GM12873 (cell line): Measurements from ENCODE around the gene HOXD8.

ENCODE experiments used
- TF ChIP-seq, protein P1 (sequence below): IDR thresholded peaks from 2 replicates; pipeline ENCODE4 v1.5.1; 2012; ENCODE audit warnings: low read depth, mild to moderate bottlenecking, moderate library complexity, low read length, control low read depth; ENCODE audit not compliant: insufficient read depth; ENCODE audit errors: missing control alignments

Gene HOXD8

DNA sequence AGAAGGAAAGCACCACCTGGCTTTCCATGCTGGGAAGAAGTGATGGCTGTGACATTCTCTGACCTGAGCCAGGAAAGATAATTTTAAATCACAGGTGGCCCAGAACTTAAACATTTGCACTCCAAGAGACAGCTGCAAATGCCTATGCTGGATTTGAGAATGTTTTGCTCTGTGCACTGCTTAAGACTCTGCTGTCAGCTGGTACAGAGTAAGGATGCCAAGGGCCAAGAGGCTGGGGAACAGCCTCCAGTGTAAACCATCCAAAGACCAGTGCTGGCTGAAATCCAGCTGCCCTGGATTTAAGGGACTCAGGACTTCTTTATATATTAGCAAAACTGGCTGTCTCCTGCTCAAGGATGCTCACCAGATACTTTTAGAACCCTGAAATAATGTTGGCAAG is 3.9 kb downstream of the HOXD8 start:
- TF ChIP-seq, protein P1, sequence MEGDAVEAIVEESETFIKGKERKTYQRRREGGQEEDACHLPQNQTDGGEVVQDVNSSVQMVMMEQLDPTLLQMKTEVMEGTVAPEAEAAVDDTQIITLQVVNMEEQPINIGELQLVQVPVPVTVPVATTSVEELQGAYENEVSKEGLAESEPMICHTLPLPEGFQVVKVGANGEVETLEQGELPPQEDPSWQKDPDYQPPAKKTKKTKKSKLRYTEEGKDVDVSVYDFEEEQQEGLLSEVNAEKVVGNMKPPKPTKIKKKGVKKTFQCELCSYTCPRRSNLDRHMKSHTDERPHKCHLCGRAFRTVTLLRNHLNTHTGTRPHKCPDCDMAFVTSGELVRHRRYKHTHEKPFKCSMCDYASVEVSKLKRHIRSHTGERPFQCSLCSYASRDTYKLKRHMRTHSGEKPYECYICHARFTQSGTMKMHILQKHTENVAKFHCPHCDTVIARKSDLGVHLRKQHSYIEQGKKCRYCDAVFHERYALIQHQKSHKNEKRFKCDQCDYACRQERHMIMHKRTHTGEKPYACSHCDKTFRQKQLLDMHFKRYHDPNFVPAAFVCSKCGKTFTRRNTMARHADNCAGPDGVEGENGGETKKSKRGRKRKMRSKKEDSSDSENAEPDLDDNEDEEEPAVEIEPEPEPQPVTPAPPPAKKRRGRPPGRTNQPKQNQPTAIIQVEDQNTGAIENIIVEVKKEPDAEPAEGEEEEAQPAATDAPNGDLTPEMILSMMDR = no peak

DNA sequence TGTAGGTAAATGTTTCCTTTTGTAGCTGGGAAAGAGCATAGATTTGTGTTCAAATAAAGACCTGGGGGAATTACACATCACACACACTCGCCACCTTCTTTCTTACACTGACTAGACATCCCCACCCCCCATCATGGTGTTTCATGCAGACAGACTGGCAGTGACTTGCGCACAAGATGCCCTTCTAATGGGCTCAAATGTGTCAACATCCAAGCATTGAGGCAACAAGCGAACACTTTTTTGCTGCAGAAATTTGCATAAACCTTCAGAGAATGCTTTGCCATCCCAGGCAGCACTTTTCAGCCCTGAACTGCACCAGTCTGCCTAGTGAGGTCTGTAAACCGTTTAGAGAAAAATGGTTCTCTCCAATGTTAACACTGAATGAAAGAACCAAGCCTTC is 4.5 kb downstream of the HOXD8 start:
- TF ChIP-seq, protein P1 = no peak

DNA sequence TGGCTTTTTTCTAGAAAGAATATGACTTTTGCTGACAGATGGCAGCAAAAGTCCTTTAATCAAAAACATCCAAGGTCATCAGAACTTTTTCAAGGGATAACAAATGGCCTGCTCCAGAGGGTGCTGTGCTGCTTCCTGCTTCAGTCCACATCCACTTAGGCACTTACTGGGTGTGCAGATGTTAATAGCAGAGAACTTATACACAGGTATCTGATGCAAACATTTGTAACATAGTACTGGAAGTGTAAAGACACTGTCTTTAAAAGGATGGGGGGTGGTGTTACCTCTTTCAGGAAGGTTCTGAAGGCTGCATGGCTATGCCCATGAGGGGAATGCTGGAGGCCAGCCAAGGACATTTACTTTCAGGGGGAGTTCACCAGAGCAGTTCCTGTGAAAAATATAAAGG is 5.5 kb downstream of the HOXD8 start:
- TF ChIP-seq, protein P1 = no peak

DNA sequence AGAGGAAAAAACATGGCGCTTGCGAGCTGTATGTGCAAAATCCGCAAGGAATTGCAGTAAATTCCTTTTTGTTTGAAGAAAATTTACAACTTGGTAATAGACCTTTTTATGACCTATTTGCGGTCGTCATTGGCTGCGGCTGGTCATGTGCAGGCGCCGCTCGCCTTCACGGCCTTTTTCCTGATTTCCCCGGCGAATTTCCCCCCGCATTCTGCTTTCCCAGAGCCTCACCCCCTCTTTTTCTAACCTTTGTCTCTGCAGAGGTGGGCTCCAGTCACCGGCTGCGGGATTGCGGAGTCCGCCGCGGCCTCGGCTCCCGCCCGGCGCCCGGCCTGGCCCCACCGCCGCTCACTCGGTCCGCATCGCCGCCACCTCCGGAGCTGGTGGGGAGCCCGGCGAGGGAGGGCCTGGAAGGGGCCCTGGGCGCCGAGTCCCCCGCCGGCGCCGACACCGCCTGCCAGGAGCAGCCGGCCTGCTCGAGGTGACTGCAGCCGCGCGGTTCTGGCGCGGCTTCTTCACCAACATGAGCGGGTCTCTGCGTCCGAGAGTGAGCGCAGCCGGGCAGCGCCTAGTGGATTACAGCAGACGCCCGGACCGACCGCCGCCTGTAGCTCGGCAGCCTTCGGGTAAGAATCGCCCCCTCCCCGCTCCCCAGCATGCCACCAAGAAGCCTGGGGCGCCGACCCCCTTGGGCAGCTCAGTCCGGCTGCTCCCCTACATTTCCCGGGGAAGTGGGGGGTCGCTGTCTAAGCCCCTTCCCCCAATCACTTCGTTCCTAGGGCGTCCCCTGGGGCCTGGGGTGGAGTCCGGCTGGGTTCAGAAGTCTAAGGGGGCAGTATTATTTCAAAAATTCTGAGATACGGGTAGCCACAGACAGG is 7.1 kb downstream of the HOXD8 start:
- TF ChIP-seq, protein P1 = no peak

DNA sequence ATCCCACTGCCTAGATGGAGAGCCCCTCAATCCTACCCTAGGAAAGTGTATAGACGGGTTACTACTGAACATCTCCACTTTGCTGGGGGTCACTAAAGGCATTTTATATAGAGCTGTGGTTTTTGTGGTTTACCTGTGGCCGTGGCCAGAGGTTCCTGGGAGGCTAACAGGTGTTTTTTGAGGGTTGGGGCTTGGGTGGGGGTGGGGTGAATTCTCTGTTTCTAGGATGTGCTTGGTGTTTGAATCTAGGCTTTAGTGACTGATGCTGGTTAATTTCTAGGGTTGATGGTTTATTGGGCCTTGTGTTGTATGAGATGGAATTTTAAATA is 7.7 kb downstream of the HOXD8 start:
- TF ChIP-seq, protein P1 = no peak

DNA sequence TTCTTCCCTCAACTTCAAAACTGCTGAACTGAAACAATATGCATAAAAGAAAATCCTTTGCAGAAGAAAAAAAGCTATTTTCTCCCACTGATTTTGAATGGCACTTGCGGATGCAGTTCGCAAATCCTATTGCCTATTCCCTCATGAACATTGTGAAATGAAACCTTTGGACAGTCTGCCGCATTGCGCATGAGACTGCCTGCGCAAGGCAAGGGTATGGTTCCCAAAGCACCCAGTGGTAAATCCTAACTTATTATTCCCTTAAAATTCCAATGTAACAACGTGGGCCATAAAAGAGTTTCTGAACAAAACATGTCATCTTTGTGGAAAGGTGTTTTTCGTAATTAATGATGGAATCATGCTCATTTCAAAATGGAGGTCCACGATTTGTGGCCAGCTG is 8.4 kb downstream of the HOXD8 start:
- TF ChIP-seq, protein P1 = no peak

DNA sequence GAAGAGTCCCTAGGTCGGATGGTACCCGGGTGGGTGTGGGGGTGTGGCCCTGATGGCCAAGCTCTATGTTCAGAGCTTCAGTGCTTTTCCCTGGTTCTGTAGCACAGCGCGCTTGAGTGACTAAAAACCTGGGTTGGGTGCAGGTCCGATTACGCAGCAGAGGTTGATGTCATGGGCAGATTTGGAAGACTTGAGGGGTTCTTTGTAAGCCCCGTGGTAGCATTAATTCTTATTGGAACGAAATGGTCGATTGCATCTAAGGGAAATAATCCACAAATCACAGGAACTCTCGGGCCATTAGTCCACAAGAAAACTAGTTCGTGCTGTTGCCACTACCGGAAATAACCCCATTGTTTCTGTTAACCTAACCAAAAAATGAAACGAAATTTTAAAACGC is 9.0 kb downstream of the HOXD8 start:
- TF ChIP-seq, protein P1 = no peak
